Measurements from ENCODE around the gene CKLF. TPM values are rescaled to one million over a fixed set of nuclear protein-coding genes. Genes with fewer than 3 reads are reported as not detected.

Gene CKLF
- total RNA-seq, 6 experiments from 2014 or later: 8.4 to 30.5 (median 14.0) TPM

- WGBS (ENCODE audit: insufficient coverage, low coverage, low lambda C conversion rate, missing lambda C conversion rate): 20% methylated on average over 8 of the region's 8 CpGs
- ATAC-seq (peak in 1 of 4 donors; percentile 22), DNase-seq (no peak)
- Histone ChIP-seq H3K9me3 (no peaks in the 10 kb centered on the region), H3K27me3 (no peaks in the 10 kb centered on the region), H3K4me1 (peaks cover 0 to 34% (median 3%) of the 10 kb centered on the region in 4 donors), H3K4me3 (peak overlapping the region; percentile 60 to 77 (median 66)), H3K36me3 (no peaks in the 10 kb centered on the region), H3K27ac (peak overlapping the region; percentile 92 to 96 (median 93))
- no peak for TF ChIP-seq CTCF (IDR thresholded peaks at IDR 0.05)
- TF ChIP-seq POLR2A (IDR thresholded peaks at IDR 0.05): no peak
- intact Hi-C loops (cut with DNase I): no loop called here
Observed at GRCh38 chr16:66553223-66553622, 847 bp downstream of the CKLF start.

GRCh38 chr16:66554021-66554420, 1.6 kb downstream of the CKLF start:
- Histone ChIP-seq H3K36me3 (no peaks in the 10 kb centered on the region), H3K27me3 (no peaks in the 10 kb centered on the region), H3K27ac (no peak overlapping the region), H3K4me3 (peak overlapping the region in 1 of 3 donors; percentile 66), H3K9me3 (no peaks in the 10 kb centered on the region), H3K4me1 (peaks cover 0 to 26% (median 3%) of the 10 kb centered on the region in 4 donors)
- ATAC-seq (no peak), DNase-seq (no peak)
- 83% methylated on average over 3 of the region's 3 CpGs for WGBS (ENCODE audit: insufficient coverage, low coverage, low lambda C conversion rate, missing lambda C conversion rate)
- intact Hi-C loops (cut with DNase I): no loop called here
- TF ChIP-seq CTCF (IDR thresholded peaks at IDR 0.05) (no peak), POLR2A (IDR thresholded peaks at IDR 0.05) (no peak)

- H3K9me3 ChIP-seq: no peaks in the 10 kb centered on the region
- TF ChIP-seq POLR2A (IDR thresholded peaks at IDR 0.05) (no peak), CTCF (IDR thresholded peaks at IDR 0.05) (no peak)
- peaks cover 0 to 24% (median 3%) of the 10 kb centered on the region in 4 donors for H3K4me1 ChIP-seq
- intact Hi-C loops (cut with DNase I): no loop called here
- no peaks in the 10 kb centered on the region for H3K27me3 ChIP-seq
- DNase-seq (no peak), ATAC-seq (no peak)
- no peak overlapping the region for H3K4me3 ChIP-seq
- peaks cover 0 to 3% (median 0%) of the 10 kb centered on the region in 4 donors for H3K36me3 ChIP-seq
- WGBS (ENCODE audit: insufficient coverage, low coverage, low lambda C conversion rate, missing lambda C conversion rate): 79% methylated on average over 4 of the region's 6 CpGs
- no peak overlapping the region for H3K27ac ChIP-seq
Observed at GRCh38 chr16:66554495-66554894, 2.1 kb downstream of the CKLF start.

GRCh38 chr16:66560107-66560506, 7.7 kb downstream of the CKLF start:
- Histone ChIP-seq H3K9me3 (no peaks in the 10 kb centered on the region), H3K4me3 (no peak overlapping the region), H3K4me1 (no peaks in the 10 kb centered on the region), H3K27ac (no peak overlapping the region), H3K36me3 (peaks cover 0 to 3% (median 0%) of the 10 kb centered on the region in 4 donors), H3K27me3 (no peaks in the 10 kb centered on the region)
- no peak for DNase-seq
- intact Hi-C loops (cut with DNase I): no loop called here
- ATAC-seq: peak in 3 of 4 donors; percentile 20 to 66 (median 51)
- TF ChIP-seq CTCF (IDR thresholded peaks at IDR 0.05) (no peak), POLR2A (IDR thresholded peaks at IDR 0.05) (no peak)
- 64% methylated on average over 1 of the region's 1 CpG for WGBS (ENCODE audit: insufficient coverage, low coverage, low lambda C conversion rate, missing lambda C conversion rate)
